SH-SY5Y (cell line): Measurements from ENCODE around the gene FAM241A.

ENCODE experiments used
- GATA2 ChIP-seq: IDR thresholded peaks from 2 replicates; pipeline ENCODE4 v1.6.1; 2011; ENCODE audit warnings: mild to moderate bottlenecking, low read depth, low read length
- GATA3 ChIP-seq: IDR thresholded peaks from 2 replicates; pipeline ENCODE4 v1.6.1; 2011; ENCODE audit warnings: low read depth, mild to moderate bottlenecking, low read length, moderate library complexity

GRCh38 chr4:112110059-112110425 is 35.2 kb upstream of the FAM241A start:
- TF ChIP-seq GATA3 (no peak), GATA2 (no peak)
